IPS DF 4.7 (cell line): ENCODE data around the gene NPPB.

Experiments
- DNase-seq: peaks from one replicate; pipeline ENCODE4 v3.0.0-alpha.2; 2013; ENCODE audit warnings: low spot score; ENCODE audit errors: extremely low read depth

NPPB gene

GRCh38 chr1:11835441-11836225, 23.1 kb downstream of the NPPB start:
- DNase-seq = no peak

DNA sequence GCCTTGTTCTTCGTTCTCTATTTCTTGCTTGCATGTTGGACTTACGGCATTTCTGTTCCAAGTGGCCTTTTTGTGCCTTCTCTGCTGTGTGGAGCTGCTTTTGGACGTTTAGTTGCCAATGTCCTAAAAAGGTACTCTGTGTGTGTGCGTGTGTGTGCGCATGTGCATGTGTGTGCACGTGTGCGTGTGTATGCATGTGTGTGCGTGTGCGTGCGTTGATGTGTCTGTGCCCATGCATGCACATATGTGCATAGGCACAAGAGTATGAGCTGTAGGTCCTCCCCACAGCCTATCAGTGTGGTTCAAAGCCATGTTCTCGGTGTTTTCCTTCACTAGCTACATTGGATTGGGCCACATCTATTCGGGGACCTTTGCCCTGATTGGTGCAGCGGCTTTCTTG, 24.8 kb downstream of the NPPB start:
- no peak for DNase-seq

GRCh38 chr1:11833497-11833896, 25.2 kb downstream of the NPPB start:
- no peak for DNase-seq

DNA sequence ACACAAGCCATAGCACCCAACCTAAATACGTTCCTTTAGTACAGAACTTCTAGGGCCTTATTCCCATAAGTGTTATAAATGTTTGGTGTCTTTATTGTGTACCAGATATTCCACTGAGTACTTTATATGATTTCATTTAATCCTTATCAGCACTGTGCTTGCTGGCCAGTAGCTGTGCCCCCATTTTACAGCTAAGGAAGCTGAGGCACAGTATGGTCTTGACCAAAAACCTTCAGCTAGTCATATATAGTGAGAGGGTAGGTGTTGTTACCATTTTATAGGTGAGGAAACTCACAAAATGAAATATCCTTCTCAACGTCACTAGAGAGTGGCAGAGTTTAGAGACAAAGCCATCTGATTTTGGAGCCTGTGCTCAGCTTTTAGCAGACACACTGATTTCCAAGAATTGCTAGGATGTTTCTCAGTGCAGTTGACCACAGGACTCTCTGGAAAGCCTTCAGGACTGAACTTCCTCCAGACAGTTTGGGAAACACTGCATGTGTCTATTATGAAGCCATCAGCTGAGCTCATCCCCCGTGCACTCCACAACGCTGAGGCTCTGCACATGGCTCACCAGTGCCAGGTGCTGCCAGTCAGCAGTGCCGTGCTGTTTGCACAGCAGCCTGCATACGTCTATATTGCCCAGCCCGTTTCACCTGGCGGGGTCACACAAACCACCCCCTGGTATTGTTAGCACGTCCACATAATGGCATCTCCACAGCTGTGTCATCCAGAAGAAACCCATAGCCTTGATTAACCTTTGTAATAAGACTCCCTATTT, 26.6 kb downstream of the NPPB start:
- DNase-seq = no peak

DNA sequence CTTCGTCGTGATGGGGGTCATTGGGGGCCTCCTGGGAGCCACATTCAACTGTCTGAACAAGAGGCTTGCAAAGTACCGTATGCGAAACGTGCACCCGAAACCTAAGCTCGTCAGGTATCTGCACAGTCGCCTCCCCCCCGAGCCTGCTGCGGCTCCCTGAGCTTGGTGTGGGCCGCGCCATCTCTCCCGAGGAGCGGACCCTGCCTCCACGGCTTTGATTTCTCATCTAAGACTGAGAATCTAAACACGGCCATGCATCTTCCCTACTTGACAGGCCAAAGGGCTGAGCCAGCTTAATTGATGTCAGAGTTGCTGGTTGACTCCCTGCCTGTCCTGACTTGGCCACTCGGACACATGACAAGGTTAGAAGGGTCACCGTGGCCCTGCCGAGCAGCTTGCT, 30.2 kb downstream of the NPPB start:
- DNase-seq = no peak

- DNase-seq = no peak
These were observed 31.8 kb downstream of the NPPB start for GRCh38 chr1:11826946-11827345.

DNA sequence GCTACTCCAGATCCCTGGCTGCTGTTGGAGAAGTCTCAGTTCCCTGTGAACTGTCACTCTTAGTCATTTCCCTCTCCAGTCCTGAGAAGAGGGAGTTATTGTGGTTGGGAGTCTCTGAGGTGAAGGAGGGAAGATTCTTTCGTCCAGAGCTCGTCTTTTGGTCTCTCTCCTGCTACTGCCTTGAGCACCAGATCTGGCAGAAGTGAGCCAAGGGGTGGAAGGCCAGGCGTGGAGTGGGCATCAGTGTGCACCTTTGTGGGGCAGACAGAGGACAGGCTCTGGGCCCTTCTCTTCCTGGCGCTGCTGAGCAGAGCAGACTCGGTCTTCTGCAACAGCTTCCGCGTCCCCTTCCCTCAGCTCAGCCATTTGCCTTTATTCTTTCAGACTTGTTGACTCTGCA, 33.6 kb downstream of the NPPB start:
- no peak for DNase-seq

- DNase-seq = no peak
These were observed 35.2 kb downstream of the NPPB start for GRCh38 chr1:11823366-11824137.

GRCh38 chr1:11822091-11822490, 36.7 kb downstream of the NPPB start:
- DNase-seq = no peak

DNA sequence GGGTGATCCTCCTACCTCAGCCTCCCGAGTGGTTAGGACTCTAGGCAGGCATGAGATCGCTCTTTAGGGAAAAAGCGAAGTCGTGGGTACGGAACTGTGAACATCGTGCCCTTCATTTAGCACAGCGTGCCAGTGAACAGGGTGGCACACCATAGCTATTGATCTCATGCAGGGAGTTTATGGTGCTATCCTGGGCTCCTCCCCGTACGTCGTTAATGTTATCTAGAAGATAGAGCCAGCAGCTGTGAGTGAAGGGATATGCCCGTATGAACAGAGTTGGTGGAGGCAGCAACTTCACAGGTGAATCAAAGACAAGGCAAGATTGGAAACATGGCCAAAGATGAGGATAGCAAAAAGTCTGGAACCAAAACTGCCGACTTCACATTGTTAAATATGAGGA, 41.6 kb downstream of the NPPB start:
- DNase-seq = no peak

- no peak for DNase-seq
These were observed 45.7 kb downstream of the NPPB start for GRCh38 chr1:11813021-11813420.
